CD14-positive monocyte (primary cell): ENCODE results near the gene GAN. TPM values are rescaled to one million over a fixed set of nuclear protein-coding genes. Genes with fewer than 3 reads are reported as not detected.

Experiments
- DNase-seq, 3 donors: peaks; one replicate each; pipeline ENCODE4 v3.0.0-alpha.2; 2011 to 2022
- H2AFZ ChIP-seq: 2 replicates; pipeline ENCODE4 v1.6.0; 2012; ENCODE audit warnings: mild to moderate bottlenecking, low read depth, low read length, inconsistent platforms; ENCODE audit not compliant: insufficient read depth, poor library complexity, severe bottlenecking
- H3K27ac ChIP-seq, 2 donors: 1 replicate in 1 of 2; 2 replicates in 1 of 2; pipeline ENCODE4 v1.5.1; 2012 to 2013; ENCODE audit warnings: low read length in 2 of 2, control low read depth in 1 of 2, inconsistent platforms in 1 of 2, low read depth in 1 of 2, mild to moderate bottlenecking in 1 of 2
- H3K27me3 ChIP-seq, 2 donors: one replicate each; pipeline versions ENCODE4 v1.6.0 to v1.6.1; 2011 to 2013; ENCODE audit warnings: low read length in 2 of 2; ENCODE audit not compliant: control insufficient read depth in 2 of 2, insufficient read depth in 2 of 2
- H3K36me3 ChIP-seq, 2 donors: replicated peaks in 1 of 2; 1 replicate in 1 of 2; 2 replicates in 1 of 2; pipeline versions ENCODE4 v1.5.1 to v1.6.1; 2012 to 2013; ENCODE audit warnings: low read length in 2 of 2, control low read depth in 1 of 2, inconsistent platforms in 1 of 2, mild to moderate bottlenecking in 1 of 2; ENCODE audit not compliant: insufficient read depth in 2 of 2, control insufficient read depth in 1 of 2
- H3K4me1 ChIP-seq, 2 donors: 1 replicate in 1 of 2; 2 replicates in 1 of 2; pipeline versions ENCODE4 v1.5.1 to v1.6.1; 2012 to 2013; ENCODE audit warnings: low read length in 2 of 2, control low read depth in 1 of 2, inconsistent platforms in 1 of 2, mild to moderate bottlenecking in 1 of 2, moderate library complexity in 1 of 2; ENCODE audit not compliant: insufficient read depth in 2 of 2, control insufficient read depth in 1 of 2
- H3K4me2 ChIP-seq: replicated peaks from 2 replicates; pipeline ENCODE3; 2012; ENCODE audit warnings: low read length, moderate library complexity, mild to moderate bottlenecking; ENCODE audit not compliant: poor library complexity, severe bottlenecking; ENCODE audit errors: extremely low read depth
- H3K4me3 ChIP-seq, 3 experiments: fragments of 200-600 bp in 1 of 3; sonication (generic) in 1 of 3; replicated peaks in 1 of 3; 1 replicate in 2 of 3; 2 replicates in 1 of 3; pipeline ENCODE4 v1.5.1; 2011 to 2013; ENCODE audit warnings: low read length in 3 of 3, mild to moderate bottlenecking in 3 of 3, control low read depth in 2 of 3, low read depth in 2 of 3, inconsistent platforms in 1 of 3, moderate library complexity in 1 of 3
- H3K79me2 ChIP-seq: 2 replicates; pipeline ENCODE4 v1.6.0; 2012; ENCODE audit warnings: mild to moderate bottlenecking, control low read depth, inconsistent platforms, low read length, moderate library complexity; ENCODE audit not compliant: insufficient read depth
- H3K9ac ChIP-seq: 2 replicates; pipeline ENCODE4 v1.6.0; 2017; ENCODE audit warnings: low read length, mild to moderate bottlenecking; ENCODE audit not compliant: insufficient read depth, poor library complexity, severe bottlenecking
- H3K9me3 ChIP-seq, 2 donors: replicated peaks in 1 of 2; 1 replicate in 1 of 2; 2 replicates in 1 of 2; pipeline versions ENCODE4 v1.5.1 to v1.6.1; 2012 to 2013; ENCODE audit warnings: low read length in 2 of 2, control low read depth in 1 of 2; ENCODE audit not compliant: control insufficient read depth in 1 of 2, insufficient read depth in 1 of 2
- H4K20me1 ChIP-seq: 2 replicates; pipeline ENCODE4 v1.6.0; 2012; ENCODE audit warnings: mild to moderate bottlenecking, low read length, control low read depth, moderate library complexity; ENCODE audit not compliant: insufficient read depth
- H3K27ac Mint-ChIP-seq, 7 donors: one replicate each; pipeline ENCODE4 v1.8.0; 2020; ENCODE audit warnings: mild to moderate bottlenecking in 7 of 7, mixed read lengths in 7 of 7, moderate library complexity in 6 of 7, inconsistent platforms in 2 of 7
- H3K27me3 Mint-ChIP-seq, 3 donors: one replicate each; pipeline ENCODE4 v1.8.0; 2021 to 2022; ENCODE audit warnings: low read depth in 3 of 3, mild to moderate bottlenecking in 3 of 3, mixed read lengths in 3 of 3, moderate library complexity in 3 of 3, inconsistent platforms in 1 of 3
- H3K36me3 Mint-ChIP-seq, 2 donors: one replicate each; pipeline ENCODE4 v1.8.0; 2020; ENCODE audit warnings: mixed read lengths in 2 of 2, inconsistent platforms in 1 of 2, mild to moderate bottlenecking in 1 of 2
- H3K4me1 Mint-ChIP-seq: one replicate; pipeline ENCODE4 v1.8.0; 2020; ENCODE audit warnings: mild to moderate bottlenecking, mixed read lengths
- H3K4me3 Mint-ChIP-seq, 2 donors: one replicate each; pipeline ENCODE4 v1.8.0; 2020; ENCODE audit warnings: mild to moderate bottlenecking in 2 of 2, mixed read lengths in 2 of 2, moderate library complexity in 1 of 2
- H3K9me3 Mint-ChIP-seq, 7 donors: one replicate each; pipeline ENCODE4 v1.8.0; 2020 to 2022; ENCODE audit warnings: mixed read lengths in 7 of 7, mild to moderate bottlenecking in 6 of 7, moderate library complexity in 6 of 7, inconsistent platforms in 2 of 7
- CTCF ChIP-seq: fragments of 200-600 bp; IDR thresholded peaks from one replicate; pipeline ENCODE4 v1.8.0; 2022; ENCODE audit warnings: antibody characterized with exemption, mild to moderate bottlenecking
- whole genome bisulfite sequencing: methylation state at CpG from one replicate; pipeline ENCODE4 v1.1.5; 2013; ENCODE audit warnings: missing lambda C conversion rate; ENCODE audit not compliant: insufficient coverage; 5-methylcytosine and 5-hydroxymethylcytosine counted together
- intact Hi-C, 2 donors: fragments of 100-400 bp; cut with micrococcal nuclease; formaldehyde crosslinking; loops; one replicate each; pipeline versions ENCODE4 v1.15.0 to v1.15.1; 2023
- polyA plus RNA-seq, 3 donors: library from polyadenylated mRNA; depleted of rRNA in 1 of 3; unstranded in 2 of 3; stranded (reverse) in 1 of 3; fragments of 300-500 nt in 2 of 3; fragments of >200 nt in 1 of 3; fragmentation: Illumina TruSeq in 2 of 3; gene quantifications; 1 replicate in 2 of 3; 2 replicates in 1 of 3; pipeline ENCODE4 v1.2.3, GENCODE V29; 2012 to 2021

GAN gene
- polyA plus RNA-seq, 3 donors, result 0.89 to 1.2 (median 1.0) TPM

GRCh38 chr16:81378049-81378448 lies 63.3 kb downstream of the GAN start:
- Histone ChIP-seq H3K4me1 (no peaks in the 10 kb centered on the region), H3K4me3 (no peak overlapping the region), H3K79me2 (no peaks in the 10 kb centered on the region), H3K27ac (no peak overlapping the region), H4K20me1 (no peaks in the 10 kb centered on the region), H3K36me3 (peaks cover 19 to 54% of the 10 kb centered on the region in 2 donors), H3K4me2 (no peak overlapping the region), H3K9me3 (no peaks in the 10 kb centered on the region), H3K27me3 (no peaks in the 10 kb centered on the region), H3K9ac (no peak overlapping the region), H2AFZ (no peak overlapping the region)
- peaks cover 3% of the 10 kb centered on the region for H3K4me1 Mint-ChIP-seq
- no peaks in the 10 kb centered on the region for H3K27me3 Mint-ChIP-seq
- H3K36me3 Mint-ChIP-seq, result peaks cover 34 to 37% of the 10 kb centered on the region in 2 donors
- intact Hi-C loops, result no loop called here
- no peak overlapping the region for H3K27ac Mint-ChIP-seq
- TF ChIP-seq CTCF, result no peak
- no peak overlapping the region for H3K4me3 Mint-ChIP-seq
- no peaks in the 10 kb centered on the region for H3K9me3 Mint-ChIP-seq
- DNase-seq, result no peak
- 80% methylated on average over 2 of the region's 4 CpGs for WGBS

- DNase-seq, result no peak
- Histone ChIP-seq H3K4me3 (no peak overlapping the region), H3K79me2 (no peaks in the 10 kb centered on the region), H3K4me1 (no peaks in the 10 kb centered on the region), H3K36me3 (peaks cover 21 to 53% of the 10 kb centered on the region in 2 donors), H3K27ac (no peak overlapping the region), H3K4me2 (no peak overlapping the region), H4K20me1 (no peaks in the 10 kb centered on the region), H2AFZ (no peak overlapping the region), H3K9me3 (no peaks in the 10 kb centered on the region), H3K27me3 (no peaks in the 10 kb centered on the region), H3K9ac (no peak overlapping the region)
- no peaks in the 10 kb centered on the region for H3K9me3 Mint-ChIP-seq
- intact Hi-C loops, result no loop called here
- 100% methylated on average over 2 of the region's 3 CpGs for WGBS
- no peaks in the 10 kb centered on the region for H3K27me3 Mint-ChIP-seq
- no peaks in the 10 kb centered on the region for H3K4me1 Mint-ChIP-seq
- TF ChIP-seq CTCF, result no peak
- peaks cover 27 to 34% of the 10 kb centered on the region in 2 donors for H3K36me3 Mint-ChIP-seq
- no peak overlapping the region for H3K4me3 Mint-ChIP-seq
- no peak overlapping the region for H3K27ac Mint-ChIP-seq
These were observed 66.2 kb downstream of the GAN start for GRCh38 chr16:81380932-81381331.
